ENCODE data around the gene SIRPG. TPM values are rescaled to one million over a fixed set of nuclear protein-coding genes. Genes with fewer than 3 reads are reported as not detected.
A peak's percentile ranks its signal among the peaks of the same experiment; 100 is the strongest.

The SIRPG gene
- total and polyA plus RNA-seq, 2 of the 8 experiments (the other 6 are each of a cell fraction or from before 2014, with no cell fraction given) = 0.08 TPM; not detected in 1

GRCh38 chr20:1672728-1673127 is 15.1 kb upstream of the SIRPG start:
- H3K27me3 ChIP-seq (replicated peaks in 1 of 4; ENCODE audit: control insufficient read depth in 3 of 4, extremely low read depth in 1 of 4, insufficient read depth in 3 of 4, low read length in 3 of 4) = peaks cover 0 to 13% (median 2%) of the 10 kb centered on the region in 4 experiments; a peak in 3 of 7 replicates
- H3K27ac ChIP-seq (ENCODE audit: low read depth, low read length) = no peak overlapping the region

More at GRCh38 chr20:1672728-1673127, 15.1 kb upstream of the SIRPG start:
- H4K5ac ChIP-seq (ENCODE audit: insufficient read length, low read depth, low read length) = no peak overlapping the region
- H2BK5ac ChIP-seq (ENCODE audit: low read depth, low read length) = no peak overlapping the region
- H3K4me3 ChIP-seq (ENCODE audit: extremely low read depth in 1 of 4, insufficient read depth in 2 of 4, low read depth in 3 of 4, low read length in 4 of 4) = no peak overlapping the region
- no peak overlapping the region for H3K14ac ChIP-seq (ENCODE audit: insufficient read length)
- no peak for FAIRE-seq
- H3K4me1 ChIP-seq (replicated peaks in 1 of 4; ENCODE audit: control insufficient read depth in 3 of 4, insufficient read depth in 4 of 4, low read length in 3 of 4) = no peaks in the 10 kb centered on the region
- ChIA-PET POLR2A (ENCODE audit: partially characterized antibody) (no interaction called here), CTCF (ENCODE audit: partially characterized antibody) (no interaction called here)
- no peak overlapping the region for H3K56ac ChIP-seq (replicated peaks; ENCODE audit: insufficient read length, low read depth, low read length)
- H4K91ac ChIP-seq (replicated peaks; ENCODE audit: insufficient read length, low read length) = no peak overlapping the region
- H3K4me2 ChIP-seq (ENCODE audit: insufficient read depth in 1 of 2, low read depth in 2 of 2, low read length in 2 of 2) = no peak overlapping the region
- H2AFZ ChIP-seq (ENCODE audit: low read length) = no peak overlapping the region
- H3K9ac ChIP-seq (replicated peaks in 1 of 4; ENCODE audit: extremely low read depth in 1 of 4, low read depth in 3 of 4, low read length in 3 of 4) = no peak overlapping the region
- WGBS, 2 experiments (ENCODE audit: extremely low coverage in 1 of 2, insufficient coverage in 1 of 2, insufficient read length in 1 of 2, insufficient replicate concordance in 2 of 2, low coverage in 1 of 2, low lambda C conversion rate in 2 of 2, missing lambda C conversion rate in 1 of 2) = 86% methylated on average over 3 of the region's 3 CpGs; no CpG with 5 or more reads in 1 of the 2 experiments
- H3K4ac ChIP-seq (replicated peaks; ENCODE audit: insufficient read length, low read depth, low read length) = no peak overlapping the region
- no peak overlapping the region for H4K8ac ChIP-seq (ENCODE audit: extremely low read depth, insufficient read depth, low read length)
- peak in 1 of 2 experiments; percentile 7 for DNase-seq (ENCODE audit: low read depth in 1 of 2, low spot score in 2 of 2)
- H3K18ac ChIP-seq (ENCODE audit: extremely low read depth, low read length) = no peak overlapping the region
- H4K20me1 ChIP-seq (replicated peaks in 1 of 2; ENCODE audit: control insufficient read depth in 1 of 2, insufficient read depth in 2 of 2, low read length in 2 of 2) = peaks cover 0 to 1% of the 10 kb centered on the region in 2 experiments
- H3K79me2 ChIP-seq (ENCODE audit: control insufficient read depth in 1 of 2, insufficient read depth in 2 of 2, low read length in 2 of 2) = no peaks in the 10 kb centered on the region
- H3K23ac ChIP-seq (ENCODE audit: insufficient read length) = no peak overlapping the region
- H3K23me2 ChIP-seq (ENCODE audit: low read depth, low read length) = no peaks in the 10 kb centered on the region
- H2BK20ac ChIP-seq (ENCODE audit: low read length) = no peak overlapping the region
- TF ChIP-seq YY1 (IDR thresholded peaks at IDR 0.05; ENCODE audit: low read depth, low read length) = no peak
- TF ChIP-seq EGR1 (IDR thresholded peaks at IDR 0.05; ENCODE audit: borderline replicate concordance, low read depth, low read length) = no peak
- TF ChIP-seq HDAC2 (IDR thresholded peaks at IDR 0.05; ENCODE audit: borderline replicate concordance in 1 of 2, low read depth in 2 of 2, low read length in 2 of 2) = no peak
- no peak for TF ChIP-seq EP300 (IDR thresholded peaks at IDR 0.05; ENCODE audit: borderline replicate concordance in 1 of 2, low read depth in 2 of 2, low read length in 2 of 2)
- no peak for TF ChIP-seq KDM4A (IDR thresholded peaks at IDR 0.05; ENCODE audit: low read depth, low read length, severe bottlenecking)
- TF ChIP-seq SIX5 (IDR thresholded peaks at IDR 0.05; ENCODE audit: low read depth, low read length) = no peak
- no peak for TF ChIP-seq RNF2 (IDR thresholded peaks at IDR 0.05; ENCODE audit: borderline replicate concordance, low read depth, low read length, missing control alignments, poor library complexity, severe bottlenecking)
- no peak for TF ChIP-seq CHD1 (IDR thresholded peaks at IDR 0.05; ENCODE audit: low read depth, low read length)
- TF ChIP-seq CBX5 (IDR thresholded peaks at IDR 0.05; ENCODE audit: low read depth, low read length) = no peak
- TF ChIP-seq KDM5A (IDR thresholded peaks at IDR 0.05; ENCODE audit: low read length) = no peak
- no peak overlapping the region for H2BK12ac ChIP-seq (ENCODE audit: low read depth, low read length)
- no peaks in the 10 kb centered on the region for H3K36me3 ChIP-seq (ENCODE audit: control insufficient read depth in 2 of 4, insufficient read depth in 4 of 4, low read length in 3 of 4)
- no peak overlapping the region for H2BK15ac ChIP-seq (ENCODE audit: low read length)
- H3K79me1 ChIP-seq (ENCODE audit: low read depth, low read length) = no peaks in the 10 kb centered on the region
- H3K9me3 ChIP-seq (ENCODE audit: insufficient read depth in 2 of 2, low read depth in 1 of 2, low read length in 1 of 2) = peaks cover 0 to 4% of the 10 kb centered on the region in 2 experiments; a peak in 1 of 4 replicates
- no peak overlapping the region for H2BK120ac ChIP-seq (replicated peaks; ENCODE audit: low read depth, low read length)
- no peak overlapping the region for H2AK5ac ChIP-seq (ENCODE audit: low read depth, low read length)
